GM19239 (cell line): ENCODE results near the gene LSM5.

Source experiments
- DNase-seq: peaks from one replicate; pipeline ENCODE4 v3.0.0; 2011; ENCODE audit warnings: low spot score; ENCODE audit not compliant: insufficient read length
- FAIRE-seq: peaks from 2 replicates; lab custom pipeline; 2011; peaks lifted over from hg19 to GRCh38; lab: Jason Lieb, UNC

The LSM5 gene

GRCh38 chr7:32490127-32490796 lies at the start of gene LSM5:
LSM5 (minus strand) TSS chr7:32490380; CDS start chr7:32490365, 15 bp downstream.
- peak; percentile 89 for FAIRE-seq
- DNase-seq: peak; percentile 48

- FAIRE-seq: no peak
Measured at GRCh38 chr7:32539366-32539765, 49.2 kb upstream of the LSM5 start.

GRCh38 chr7:32537760-32538159 lies 47.6 kb upstream of the LSM5 start:
- DNase-seq: no peak
- no peak for FAIRE-seq

More at GRCh38 chr7:32539366-32539765, 49.2 kb upstream of the LSM5 start:
- no peak for DNase-seq

GRCh38 chr7:32536585-32536984 lies 46.4 kb upstream of the LSM5 start:
- FAIRE-seq: no peak

GRCh38 chr7:32536016-32536415 lies 45.8 kb upstream of the LSM5 start:
- no peak for FAIRE-seq
- DNase-seq: no peak

More at GRCh38 chr7:32536585-32536984, 46.4 kb upstream of the LSM5 start:
- no peak for DNase-seq

GRCh38 chr7:32535162-32535702 lies 45.1 kb upstream of the LSM5 start:
- FAIRE-seq (no peak), DNase-seq (no peak)

GRCh38 chr7:32533276-32534029 lies 43.3 kb upstream of the LSM5 start:
- DNase-seq (no peak), FAIRE-seq (no peak)

- FAIRE-seq (no peak), DNase-seq (no peak)
Measured at GRCh38 chr7:32532716-32533115, 42.5 kb upstream of the LSM5 start.

- no peak for DNase-seq
- no peak for FAIRE-seq
Measured at GRCh38 chr7:32532086-32532485, 41.9 kb upstream of the LSM5 start.

GRCh38 chr7:32531402-32531801 lies 41.2 kb upstream of the LSM5 start:
- FAIRE-seq (no peak), DNase-seq (no peak)

- no peak for DNase-seq
Measured at GRCh38 chr7:32525839-32526238, 35.7 kb upstream of the LSM5 start.

GRCh38 chr7:32524631-32525030 lies 34.5 kb upstream of the LSM5 start:
- DNase-seq (no peak), FAIRE-seq (no peak)

More at GRCh38 chr7:32525839-32526238, 35.7 kb upstream of the LSM5 start:
- FAIRE-seq: no peak

GRCh38 chr7:32522746-32523530 lies 32.8 kb upstream of the LSM5 start:
- no peak for DNase-seq
- FAIRE-seq: no peak

- FAIRE-seq (no peak), DNase-seq (no peak)
Measured at GRCh38 chr7:32519763-32520162, 29.6 kb upstream of the LSM5 start.

GRCh38 chr7:32518534-32519140 lies 28.5 kb upstream of the LSM5 start:
- FAIRE-seq (no peak), DNase-seq (no peak)

- DNase-seq (no peak), FAIRE-seq (no peak)
Measured at GRCh38 chr7:32516551-32517100, 26.4 kb upstream of the LSM5 start.

- FAIRE-seq (peak; percentile 51), DNase-seq (no peak)
Measured at GRCh38 chr7:32515890-32516550, 25.8 kb upstream of the LSM5 start.

GRCh38 chr7:32513210-32513609 lies 23.0 kb upstream of the LSM5 start:
- no peak for FAIRE-seq
- no peak for DNase-seq

GRCh38 chr7:32511791-32512190 lies 21.6 kb upstream of the LSM5 start:
- no peak for DNase-seq
- FAIRE-seq: no peak
